Astrocyte (in vitro differentiated cells and primary cell): Measurements from ENCODE around the gene RXRB.

ENCODE experiments used
- CTCF ChIP-seq: IDR thresholded peaks from 2 replicates; pipeline ENCODE4 v1.5.1; 2011; ENCODE audit warnings: low read depth, mild to moderate bottlenecking, inconsistent platforms, low read length, moderate library complexity; ENCODE audit not compliant: insufficient read depth
- EZH2 ChIP-seq: IDR thresholded peaks from 2 replicates; pipeline ENCODE4 v1.6.1; 2012; ENCODE audit warnings: mild to moderate bottlenecking, low read length, inconsistent platforms; ENCODE audit not compliant: insufficient read depth

GRCh38 chr6:33190504-33191107 lies 9.9 kb downstream of the RXRB start:
- no peak for TF ChIP-seq CTCF
- TF ChIP-seq EZH2 = no peak
